H1 (cell line): Measurements from ENCODE around the gene OR12D2. TPM values are rescaled to one million over a fixed set of nuclear protein-coding genes. Genes with fewer than 3 reads are reported as not detected.

Experiments
- CTCF ChIA-PET: fragments of 300-600 bp; sonication (Branson Sonifier 250); formaldehyde crosslinking; loops from one replicate; lab custom pipeline; 2021; ENCODE audit not compliant: partially characterized antibody; lab: Charles Lee
- POLR2A ChIA-PET: fragments of 300-600 bp; sonication (Branson Sonifier 250); formaldehyde crosslinking; loops from one replicate; lab custom pipeline; 2021; ENCODE audit warnings: inconsistent platforms; ENCODE audit not compliant: partially characterized antibody; lab: Charles Lee
- DNase-seq, 2 experiments: peaks; one replicate each; pipeline versions ENCODE4 v3.0.0 to v3.0.0-alpha.2; 2010 to 2022; ENCODE audit warnings: low spot score in 2 of 2, low read depth in 1 of 2, mixed read lengths in 1 of 2
- FAIRE-seq: peaks from 2 replicates; lab custom pipeline; 2011; peaks lifted over from hg19 to GRCh38; lab: Jason Lieb, UNC
- H2AFZ ChIP-seq: 2 replicates; pipeline ENCODE4 v1.8.1; 2012; ENCODE audit warnings: low read length, inconsistent platforms
- H2AK5ac ChIP-seq: 2 replicates; pipeline ENCODE4 v1.6.1; 2013; ENCODE audit warnings: low read depth, low read length
- H2BK120ac ChIP-seq: replicated peaks from 2 replicates; pipeline ENCODE3; 2013; ENCODE audit warnings: low read depth, low read length, inconsistent platforms
- H2BK12ac ChIP-seq: 2 replicates; pipeline ENCODE4 v1.6.1; 2013; ENCODE audit warnings: low read depth, low read length
- H2BK15ac ChIP-seq: 2 replicates; pipeline ENCODE4 v1.6.1; 2013; ENCODE audit warnings: low read length
- H2BK20ac ChIP-seq: 2 replicates; pipeline ENCODE4 v1.6.1; 2013; ENCODE audit warnings: low read length
- H2BK5ac ChIP-seq: 2 replicates; pipeline ENCODE4 v1.6.1; 2013; ENCODE audit warnings: low read depth, low read length
- H3K14ac ChIP-seq: 2 replicates; pipeline ENCODE4 v1.6.1; 2013; ENCODE audit warnings: inconsistent platforms; ENCODE audit not compliant: insufficient read length
- H3K18ac ChIP-seq: 2 replicates; pipeline ENCODE4 v1.6.1; 2013; ENCODE audit warnings: low read length; ENCODE audit errors: extremely low read depth
- H3K23ac ChIP-seq: 2 replicates; pipeline ENCODE4 v1.6.1; 2013; ENCODE audit warnings: inconsistent platforms; ENCODE audit not compliant: insufficient read length
- H3K23me2 ChIP-seq: 2 replicates; pipeline ENCODE4 v1.6.1; 2013; ENCODE audit warnings: low read depth, low read length
- H3K27ac ChIP-seq: 2 replicates; pipeline ENCODE4 v1.6.1; 2011; ENCODE audit warnings: low read depth, low read length, inconsistent platforms
- H3K27me3 ChIP-seq, 4 experiments: replicated peaks in 1 of 4; 1 replicate in 1 of 4; 2 replicates in 3 of 4; pipeline versions ENCODE4 v1.6.1 to v1.8.1; 2011 to 2013; ENCODE audit warnings: low read length in 3 of 4, mild to moderate bottlenecking in 3 of 4, inconsistent platforms in 2 of 4, mixed read lengths in 2 of 4, moderate library complexity in 1 of 4; ENCODE audit not compliant: control insufficient read depth in 3 of 4, insufficient read depth in 3 of 4; ENCODE audit errors: extremely low read depth in 1 of 4
- H3K36me3 ChIP-seq, 4 experiments: 2 replicates each; pipeline versions ENCODE4 v1.6.1 to v1.8.1; 2011 to 2013; ENCODE audit warnings: mild to moderate bottlenecking in 4 of 4, low read length in 3 of 4, moderate library complexity in 2 of 4, control low read depth in 1 of 4, inconsistent platforms in 1 of 4; ENCODE audit not compliant: insufficient read depth in 4 of 4, control insufficient read depth in 2 of 4
- H3K4ac ChIP-seq: replicated peaks from 2 replicates; pipeline ENCODE3; 2013; ENCODE audit warnings: low read length, low read depth, mixed read lengths, inconsistent platforms; ENCODE audit not compliant: insufficient read length
- H3K4me1 ChIP-seq, 4 experiments: replicated peaks in 1 of 4; 1 replicate in 1 of 4; 2 replicates in 3 of 4; pipeline versions ENCODE4 v1.6.1 to v1.8.1; 2011 to 2013; ENCODE audit warnings: low read length in 3 of 4, inconsistent platforms in 2 of 4, mixed read lengths in 1 of 4; ENCODE audit not compliant: insufficient read depth in 4 of 4, control insufficient read depth in 3 of 4
- H3K4me2 ChIP-seq, 2 experiments: 2 replicates each; pipeline versions ENCODE4 v1.6.1 to v1.8.1; 2011 to 2013; ENCODE audit warnings: low read depth in 2 of 2, low read length in 2 of 2, control low read depth in 1 of 2, inconsistent platforms in 1 of 2, mild to moderate bottlenecking in 1 of 2; ENCODE audit not compliant: insufficient read depth in 1 of 2
- H3K4me3 ChIP-seq, 4 experiments: fragments of 200-600, 300-600 bp in 1 of 4; sonication (generic), shearing (Covaris generic), sonication (Bioruptor Twin) in 1 of 4; 2 replicates each; pipeline versions ENCODE4 v1.5.1 to v1.8.1; 2011 to 2016; ENCODE audit warnings: low read length in 4 of 4, low read depth in 3 of 4, control low read depth in 2 of 4, inconsistent platforms in 2 of 4, mild to moderate bottlenecking in 2 of 4, mixed read lengths in 1 of 4, moderate library complexity in 1 of 4; ENCODE audit not compliant: insufficient read depth in 2 of 4; ENCODE audit errors: extremely low read depth in 1 of 4
- H3K56ac ChIP-seq: replicated peaks from 2 replicates; pipeline ENCODE3; 2013; ENCODE audit warnings: low read depth, mild to moderate bottlenecking, mixed read lengths, low read length, inconsistent platforms; ENCODE audit not compliant: insufficient read length
- H3K79me1 ChIP-seq: 2 replicates; pipeline ENCODE4 v1.6.1; 2013; ENCODE audit warnings: low read depth, low read length, control low read depth
- H3K79me2 ChIP-seq, 2 experiments: 2 replicates each; pipeline versions ENCODE4 v1.6.1 to v1.8.1; 2012 to 2013; ENCODE audit warnings: low read length in 2 of 2, mild to moderate bottlenecking in 2 of 2, inconsistent platforms in 1 of 2; ENCODE audit not compliant: insufficient read depth in 2 of 2, control insufficient read depth in 1 of 2
- H3K9ac ChIP-seq, 4 experiments: replicated peaks in 1 of 4; 1 replicate in 1 of 4; 2 replicates in 3 of 4; pipeline versions ENCODE4 v1.6.1 to v1.8.1; 2011 to 2013; ENCODE audit warnings: low read depth in 3 of 4, low read length in 3 of 4, control low read depth in 2 of 4, mild to moderate bottlenecking in 2 of 4, moderate library complexity in 2 of 4, inconsistent platforms in 1 of 4; ENCODE audit errors: extremely low read depth in 1 of 4
- H3K9me3 ChIP-seq, 2 experiments: 2 replicates each; pipeline versions ENCODE4 v1.6.1 to v1.8.1; 2012 to 2013; ENCODE audit warnings: mild to moderate bottlenecking in 2 of 2, moderate library complexity in 2 of 2, control low read depth in 1 of 2, inconsistent platforms in 1 of 2, low read depth in 1 of 2, low read length in 1 of 2, mixed read lengths in 1 of 2; ENCODE audit not compliant: insufficient read depth in 2 of 2
- H4K20me1 ChIP-seq, 2 experiments: replicated peaks in 1 of 2; 2 replicates each; pipeline versions ENCODE3 to v1.8.1; 2011 to 2013; ENCODE audit warnings: inconsistent platforms in 2 of 2, low read length in 2 of 2, mild to moderate bottlenecking in 1 of 2; ENCODE audit not compliant: insufficient read depth in 2 of 2, control insufficient read depth in 1 of 2
- H4K5ac ChIP-seq: 2 replicates; pipeline ENCODE4 v1.6.1; 2013; ENCODE audit warnings: low read length, low read depth, mixed read lengths, inconsistent platforms; ENCODE audit not compliant: insufficient read length
- H4K8ac ChIP-seq: 2 replicates; pipeline ENCODE4 v1.8.0; 2013; ENCODE audit warnings: mild to moderate bottlenecking, moderate library complexity, low read length, inconsistent platforms; ENCODE audit not compliant: insufficient read depth; ENCODE audit errors: extremely low read depth
- H4K91ac ChIP-seq: replicated peaks from 2 replicates; pipeline ENCODE3; 2013; ENCODE audit warnings: low read length, mixed read lengths, inconsistent platforms; ENCODE audit not compliant: insufficient read length
- CBX5 ChIP-seq: fragments of 300-800, 300-1000 bp; sonication (generic); IDR thresholded peaks from 2 replicates; pipeline ENCODE4 v1.7.1; 2016; ENCODE audit warnings: antibody characterized with exemption, low read length, low read depth
- FOSL1 ChIP-seq: IDR thresholded peaks from 2 replicates; pipeline ENCODE4 v1.6.1; 2011; ENCODE audit warnings: mild to moderate bottlenecking, low read depth, low read length, moderate library complexity; ENCODE audit not compliant: insufficient read depth
- KDM1A ChIP-seq: fragments of 200-600, 300-600 bp; sonication (generic); IDR thresholded peaks from 2 replicates; pipeline ENCODE4 v1.7.1; 2016; ENCODE audit warnings: mild to moderate bottlenecking, low read length, borderline replicate concordance
- NANOG ChIP-seq: IDR thresholded peaks from 2 replicates; pipeline ENCODE4 v1.6.1; 2011; ENCODE audit warnings: low read length, low read depth, mild to moderate bottlenecking, inconsistent platforms; ENCODE audit not compliant: insufficient read depth, poor library complexity, severe bottlenecking
- POLR2A ChIP-seq, 2 experiments: IDR thresholded peaks; 1 replicate in 1 of 2; 2 replicates in 1 of 2; pipeline ENCODE4 v1.6.1; 2011; ENCODE audit warnings: low read depth in 2 of 2, low read length in 2 of 2, mild to moderate bottlenecking in 2 of 2; ENCODE audit errors: control extremely low read depth in 1 of 2
- POLR2AphosphoS5 ChIP-seq: IDR thresholded peaks from 2 replicates; pipeline ENCODE4 v1.6.1; 2011; ENCODE audit warnings: low read depth, low read length
- POU5F1 ChIP-seq: IDR thresholded peaks from 2 replicates; pipeline ENCODE4 v1.6.1; 2011; ENCODE audit warnings: low read depth, mild to moderate bottlenecking, low read length, moderate library complexity
- RFX5 ChIP-seq: IDR thresholded peaks from 2 replicates; pipeline ENCODE4 v1.6.1; 2011; ENCODE audit warnings: low read depth, low read length, improper control_type of control experiment, borderline replicate concordance
- SAP30 ChIP-seq: fragments of 300-600 bp; sonication (generic); IDR thresholded peaks from 2 replicates; pipeline ENCODE4 v1.7.1; 2012; ENCODE audit warnings: low read length, moderate library complexity, mild to moderate bottlenecking, inconsistent platforms; ENCODE audit not compliant: insufficient read depth, insufficient replicate concordance
- TCF12 ChIP-seq: IDR thresholded peaks from 2 replicates; pipeline ENCODE4 v1.6.1; 2011; ENCODE audit warnings: low read depth, mild to moderate bottlenecking, low read length
- TEAD4 ChIP-seq: IDR thresholded peaks from 2 replicates; pipeline ENCODE4 v1.6.1; 2012; ENCODE audit warnings: low read depth, low read length, inconsistent platforms, mixed read lengths
- ZNF274 ChIP-seq: IDR thresholded peaks from 2 replicates; pipeline ENCODE4 v1.7.0; 2012; ENCODE audit warnings: low read length, borderline replicate concordance; ENCODE audit errors: extremely low read depth
- WGBS, 2 experiments: shearing (Covaris generic) in 1 of 2; methylation state at CpG; one replicate each; pipeline versions ENCODE4 v1.1.6 to v1.1.7; 2013 to 2015; ENCODE audit warnings: low lambda C conversion rate in 2 of 2, mixed read lengths in 2 of 2, inconsistent platforms in 1 of 2, low coverage in 1 of 2, missing lambda C conversion rate in 1 of 2; ENCODE audit not compliant: insufficient replicate concordance in 2 of 2, insufficient coverage in 1 of 2, insufficient read length in 1 of 2; ENCODE audit errors: extremely low coverage in 1 of 2, missing lambda C conversion rate in 1 of 2; 5-methylcytosine and 5-hydroxymethylcytosine counted together
- polyA plus RNA-seq, 7 experiments: library from polyadenylated mRNA; depleted of rRNA in 3 of 7; stranded (reverse) in 5 of 7; unstranded in 2 of 7; fragments of >200 nt in 5 of 7; fragments of 200-250 nt in 2 of 7; gene quantifications; 1 replicate in 5 of 7; 2 replicates in 1 of 7; 4 replicates in 1 of 7; pipeline versions ENCODE4 v1.2.1 to v1.2.3, GENCODE V29; 2011 to 2013; ENCODE audit warnings: missing spikeins in 2 of 7, mixed read lengths in 2 of 7
- total RNA-seq: library from RNA; stranded (reverse); fragmentation: NEBNext Ultra II Directional; extraction: Animal tissue kit (Norgen Biotek cat#: 25700); gene quantifications from 2 replicates; pipeline ENCODE4 v1.2.1, GENCODE V29; 2021

Gene OR12D2
- total and polyA plus RNA-seq, 2 of the 8 experiments (the other 6 are each of a cell fraction or from before 2014, with no cell fraction given) = not detected

DNA sequence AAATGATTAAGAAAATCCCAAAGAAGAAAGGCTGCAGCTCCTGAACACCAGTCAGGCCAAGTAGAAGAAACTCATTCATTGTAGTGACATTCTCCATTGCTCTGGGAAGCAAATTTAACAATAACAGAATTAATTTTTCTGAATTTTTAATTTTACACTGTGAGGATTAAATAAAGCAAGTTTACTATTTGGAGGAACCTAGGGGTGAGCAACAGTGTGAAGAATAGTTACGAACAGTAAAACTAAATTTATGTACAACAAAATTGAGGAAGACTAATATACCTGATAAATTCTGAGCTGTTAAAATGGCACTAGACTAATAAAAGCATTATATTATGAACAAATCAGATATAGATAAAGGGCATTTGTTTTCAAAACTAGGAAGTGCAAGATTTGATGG lies 20.2 kb upstream of the OR12D2 start, which contains the start of gene OR12D3:
Gene OR12D3 (minus strand): TSS at position 101 of the 400 bp plus-strand sequence. CDS start 4 bp downstream, at position 97.
- POLR2A ChIA-PET = interaction anchor here (1.2 kb wide), 1 partner anchor 202 kb away, joined by 3 read pairs; no protein-coding TSS in a partner anchor

More for the DNA sequence above, 20.2 kb upstream of the OR12D2 start, which contains the start of gene OR12D3:
- Histone ChIP-seq H3K79me2 (no peaks in the 10 kb centered on the region), H4K20me1 (peaks cover 0 to 2% of the 10 kb centered on the region in 2 experiments), H3K9ac (no peak within 1 kb of the TSS), H3K14ac (no peak within 1 kb of the TSS), H3K36me3 (no peaks in the 10 kb centered on the region), H3K18ac (no peak within 1 kb of the TSS), H3K4me1 (no peaks in the 10 kb centered on the region), H3K27ac (no peak within 1 kb of the TSS), H3K4me3 (no peak within 1 kb of the TSS), H3K9me3 (no peaks in the 10 kb centered on the region), H4K91ac (no peak within 1 kb of the TSS), H2AK5ac (no peak within 1 kb of the TSS), H4K8ac (no peak within 1 kb of the TSS), H2BK12ac (no peak within 1 kb of the TSS), H3K27me3 (no peaks in the 10 kb centered on the region), H3K4ac (no peak within 1 kb of the TSS), H3K4me2 (no peak within 1 kb of the TSS), H3K56ac (no peak within 1 kb of the TSS), H3K79me1 (no peaks in the 10 kb centered on the region), H4K5ac (no peak within 1 kb of the TSS), H2BK5ac (no peak within 1 kb of the TSS), H2BK120ac (no peak within 1 kb of the TSS), H2BK20ac (no peak within 1 kb of the TSS), H2AFZ (no peak within 1 kb of the TSS), H2BK15ac (no peak within 1 kb of the TSS), H3K23me2 (0 out of 2 replicates have a peak, but pooled peaks cover 2% of the 10 kb centered on the region), H3K23ac (no peak within 1 kb of the TSS)
- CTCF ChIA-PET = interaction anchor here (0.8 to 4.5 kb wide), 9 partner anchors 9 to 355 kb away, joined by 3 to 53 read pairs (median 3); no protein-coding TSS in a partner anchor
- DNase-seq (no peak), FAIRE-seq (no peak)
- TF ChIP-seq CBX5 = no peak
- TF ChIP-seq RFX5 = no peak
- no peak for TF ChIP-seq FOSL1
- no peak for TF ChIP-seq KDM1A
- no peak for TF ChIP-seq POU5F1
- no peak for TF ChIP-seq NANOG
- TF ChIP-seq TCF12 = no peak
- no peak for TF ChIP-seq ZNF274
- TF ChIP-seq POLR2A (IDR thresholded peaks at IDR 0.05; ENCODE audit: control extremely low read depth in 1 of 2, low read depth in 2 of 2, low read length in 2 of 2) = no peak
- no peak for TF ChIP-seq SAP30
- TF ChIP-seq TEAD4 = no peak
- TF ChIP-seq POLR2AphosphoS5 = no peak
- WGBS, 2 experiments = 88% methylated on average over 1 of the region's 1 CpG; no CpG with 5 or more reads in 1 of the 2 experiments
